Measurements from ENCODE around the gene ENOX1.

ENOX1 gene

GRCh38 chr13:43584751-43585150 is 202.0 kb downstream of the ENOX1 start:
- DNase-seq = no peak

GRCh38 chr13:43583321-43583720 is 203.5 kb downstream of the ENOX1 start:
- DNase-seq = no peak

DNA sequence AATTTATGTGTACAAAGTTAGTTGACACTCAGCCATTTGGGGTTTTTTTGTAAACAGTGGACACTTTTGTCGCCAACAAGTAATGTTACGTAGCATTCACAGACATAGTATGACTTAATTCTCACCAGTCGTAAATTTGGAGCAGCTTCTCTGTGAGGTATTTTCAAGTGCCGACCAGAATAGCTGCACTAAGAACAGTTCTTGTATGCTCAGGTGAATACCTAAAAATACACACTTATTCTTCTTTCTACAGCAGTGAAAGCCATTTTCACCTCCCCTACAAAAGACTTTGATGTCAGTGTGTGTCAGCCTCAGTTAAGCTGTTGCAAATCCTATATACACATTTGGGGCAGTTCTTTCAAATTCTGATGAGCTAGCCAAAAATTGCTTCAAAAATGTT is 206.5 kb downstream of the ENOX1 start:
- no peak for DNase-seq

DNA sequence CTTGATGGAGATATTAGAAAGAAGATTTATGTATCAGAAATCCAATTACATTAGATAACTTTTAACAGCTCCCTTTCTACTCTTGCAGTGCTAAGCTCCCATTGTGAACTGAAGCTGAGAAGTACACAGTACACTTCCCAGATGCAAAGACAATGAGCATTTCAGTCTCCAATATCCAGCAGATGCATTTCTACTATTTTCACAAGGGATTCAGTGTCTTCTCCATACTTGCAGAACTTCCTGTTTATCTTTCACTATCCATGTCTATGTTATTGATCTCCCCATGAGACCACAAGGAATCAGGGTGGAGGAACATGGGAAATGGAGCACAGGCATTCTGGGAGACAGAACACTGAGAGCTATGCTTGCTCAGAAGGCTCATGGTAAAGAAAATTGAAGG is 207.5 kb downstream of the ENOX1 start:
- no peak for DNase-seq

GRCh38 chr13:43574605-43575004 is 212.2 kb downstream of the ENOX1 start:
- no peak for DNase-seq

DNA sequence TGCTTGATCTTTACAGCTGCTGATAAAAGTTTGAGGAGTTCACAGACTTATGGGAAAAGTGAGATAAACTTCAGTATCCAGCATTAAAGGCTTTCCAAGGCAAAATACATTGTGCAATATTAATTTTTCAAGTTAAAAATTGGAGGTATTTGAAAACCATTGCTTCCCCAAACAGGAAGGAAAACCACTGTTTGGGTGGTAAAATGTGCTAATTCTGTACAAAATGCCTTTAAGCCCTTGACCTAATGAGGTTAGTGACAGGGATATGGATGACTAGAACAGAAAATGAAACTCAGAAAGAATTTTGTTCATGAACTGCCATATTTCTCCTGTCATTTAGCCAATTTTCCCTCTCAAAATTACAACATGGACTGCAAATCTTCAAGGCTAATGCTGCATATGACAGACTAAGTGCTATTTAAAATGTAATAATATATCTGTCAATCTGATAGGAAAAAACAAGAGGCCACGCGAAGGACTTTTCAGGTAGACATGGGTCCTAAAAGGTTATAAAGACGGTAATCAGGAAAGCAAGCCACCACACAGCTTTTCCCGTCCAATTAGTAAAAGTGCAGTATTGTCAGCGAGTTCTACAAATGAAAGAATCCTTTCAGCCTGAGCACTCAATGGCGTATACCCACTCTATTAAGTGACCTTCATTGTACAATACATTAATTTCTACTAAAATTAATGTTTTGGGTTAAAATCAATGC is 212.8 kb downstream of the ENOX1 start:
- DNase-seq = no peak

DNA sequence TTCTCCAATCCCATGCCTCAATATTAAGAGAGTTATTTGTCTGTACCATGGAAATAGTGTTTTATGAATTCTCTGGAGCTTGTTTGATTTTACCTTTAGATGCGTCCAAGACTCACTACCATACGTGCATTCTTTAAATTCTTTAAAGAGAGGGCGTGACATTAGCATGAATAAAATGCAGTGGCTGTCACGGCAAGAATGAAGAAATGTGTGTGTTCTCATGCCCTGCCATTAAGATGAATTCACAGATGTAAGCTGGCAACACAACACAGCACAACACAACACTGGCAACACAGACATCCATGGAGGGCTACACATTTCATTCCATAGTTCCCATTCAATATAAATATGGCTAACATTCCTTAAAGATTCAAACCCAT is 213.4 kb downstream of the ENOX1 start:
- no peak for DNase-seq

- no peak for DNase-seq
Observed at GRCh38 chr13:43572656-43573360, 214.0 kb downstream of the ENOX1 start.

DNA sequence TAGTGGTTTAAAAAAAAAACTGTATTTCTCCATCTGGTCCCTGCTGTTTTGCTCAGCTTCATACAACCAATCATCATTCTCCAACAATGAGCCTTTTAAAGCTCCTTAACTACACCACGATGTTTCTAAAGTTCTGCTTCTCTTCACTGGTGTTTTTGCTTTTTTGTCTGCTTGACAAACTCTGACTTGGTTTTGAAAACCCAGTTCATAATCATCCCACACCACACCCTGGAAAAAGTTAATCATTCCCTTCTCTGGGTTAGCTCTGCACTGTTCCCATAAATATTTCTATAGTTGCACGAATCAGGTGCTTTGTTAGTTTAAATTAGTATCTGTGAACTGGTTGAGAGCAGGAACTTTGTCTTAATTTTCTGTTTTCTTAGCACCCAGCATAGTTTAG is 217.1 kb downstream of the ENOX1 start:
- DNase-seq = no peak

DNA sequence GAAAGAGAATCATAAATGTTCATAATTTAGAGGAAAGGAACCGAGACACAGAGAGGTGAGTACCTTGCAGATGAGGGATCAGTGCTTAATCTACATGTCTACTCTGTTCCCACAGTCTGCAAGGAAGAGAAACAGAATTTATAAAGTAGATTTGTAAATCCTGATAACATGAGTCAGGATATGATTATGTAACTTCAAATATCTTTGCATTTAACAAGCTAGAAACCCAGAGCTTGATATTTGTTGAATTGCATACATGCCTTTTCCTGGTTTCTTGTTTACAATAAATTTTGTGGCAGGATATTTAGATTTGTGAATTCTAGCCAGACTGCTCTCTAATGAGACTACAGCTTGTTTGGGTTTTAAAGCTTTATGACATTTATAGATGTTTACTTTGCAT is 219.2 kb downstream of the ENOX1 start:
- DNase-seq = no peak

GRCh38 chr13:43564952-43565351 is 221.8 kb downstream of the ENOX1 start:
- DNase-seq = no peak

DNA sequence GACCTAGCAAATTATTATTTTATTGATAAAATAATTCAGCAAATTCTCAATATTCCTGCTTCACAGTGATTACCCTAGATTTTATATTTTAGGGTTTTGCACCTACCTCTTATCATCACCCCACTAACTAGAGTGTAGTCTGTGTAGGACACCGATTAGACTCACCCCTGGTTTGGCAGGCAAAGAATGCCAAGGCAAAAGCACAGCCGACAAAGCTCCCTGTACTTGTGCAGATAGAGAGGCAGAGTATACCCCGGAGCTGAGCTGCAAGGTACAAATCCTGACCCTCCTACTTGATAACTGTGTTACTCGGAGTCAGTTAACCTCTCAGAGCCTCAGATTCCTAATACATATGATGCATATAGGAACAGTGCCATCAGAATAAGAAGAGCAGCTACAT is 225.7 kb downstream of the ENOX1 start:
- no peak for DNase-seq

GRCh38 chr13:43558939-43559338 is 227.8 kb downstream of the ENOX1 start:
- DNase-seq = no peak

GRCh38 chr13:43558326-43558725 is 228.4 kb downstream of the ENOX1 start:
- DNase-seq = no peak

- DNase-seq = no peak
Observed at GRCh38 chr13:43555667-43556066, 231.1 kb downstream of the ENOX1 start.

GRCh38 chr13:43551897-43552456 is 234.8 kb downstream of the ENOX1 start:
- DNase-seq = no peak

GRCh38 chr13:43546816-43547215 is 240.0 kb downstream of the ENOX1 start:
- DNase-seq = no peak

DNA sequence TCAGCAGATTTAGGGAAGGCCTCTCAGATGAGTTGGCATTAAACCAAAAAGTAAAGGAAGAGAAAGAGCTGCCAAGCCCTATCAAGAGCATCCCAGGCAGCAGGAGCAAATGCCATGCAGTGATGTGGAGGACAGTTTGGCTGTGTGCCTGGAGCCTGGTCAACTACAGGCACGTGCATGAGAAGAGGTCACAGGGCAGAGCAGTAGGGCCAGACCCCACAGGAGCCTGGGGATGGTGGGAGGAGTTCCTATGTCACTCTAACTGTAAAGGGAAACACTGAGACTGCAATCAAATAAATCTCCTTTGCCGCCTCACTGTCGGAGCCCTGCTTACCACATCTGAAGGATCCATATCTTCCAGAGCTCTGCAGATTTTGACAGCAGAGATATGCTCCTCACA is 240.5 kb downstream of the ENOX1 start:
- DNase-seq = no peak

GRCh38 chr13:43545317-43545874 is 241.4 kb downstream of the ENOX1 start:
- DNase-seq = no peak

DNA sequence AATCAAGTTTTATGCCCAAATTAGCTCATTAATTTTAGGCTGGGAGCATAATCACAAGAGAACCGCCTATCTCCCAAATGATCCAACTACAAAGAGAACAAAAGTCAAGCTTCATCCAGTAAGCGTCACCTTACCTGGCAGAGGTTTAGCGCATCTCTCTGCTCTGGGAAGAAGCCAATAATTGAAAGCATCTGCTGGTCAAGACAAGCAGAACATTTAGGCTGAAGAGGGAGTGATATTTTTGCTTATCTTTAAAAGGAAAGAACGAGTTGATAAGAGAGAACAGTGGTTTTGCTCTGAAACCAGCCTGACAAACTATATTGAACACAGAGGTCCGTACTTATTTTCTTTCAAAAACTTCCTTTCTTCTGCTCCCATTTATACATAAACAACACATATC is 242.1 kb downstream of the ENOX1 start:
- no peak for DNase-seq

GRCh38 chr13:43544011-43544410 is 242.8 kb downstream of the ENOX1 start:
- DNase-seq = no peak

DNA sequence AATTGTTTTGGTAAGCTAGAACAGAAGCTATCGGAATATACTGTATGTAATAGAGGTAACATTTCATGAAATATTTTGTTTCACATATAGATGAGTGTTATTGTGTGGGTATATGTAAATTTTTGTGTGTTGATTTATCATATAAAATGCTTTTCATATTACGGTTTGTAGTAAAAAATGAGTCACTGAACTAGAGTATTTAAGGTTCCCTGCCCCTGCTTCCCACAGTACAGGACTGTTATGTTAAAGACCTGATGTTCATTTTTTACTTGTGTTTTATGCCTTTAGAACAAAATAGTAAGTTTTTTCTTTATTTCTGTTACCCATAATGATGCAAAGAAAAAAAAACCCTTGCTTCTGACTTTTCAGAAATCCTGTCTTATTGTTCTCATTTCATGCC is 243.4 kb downstream of the ENOX1 start:
- DNase-seq = no peak

DNA sequence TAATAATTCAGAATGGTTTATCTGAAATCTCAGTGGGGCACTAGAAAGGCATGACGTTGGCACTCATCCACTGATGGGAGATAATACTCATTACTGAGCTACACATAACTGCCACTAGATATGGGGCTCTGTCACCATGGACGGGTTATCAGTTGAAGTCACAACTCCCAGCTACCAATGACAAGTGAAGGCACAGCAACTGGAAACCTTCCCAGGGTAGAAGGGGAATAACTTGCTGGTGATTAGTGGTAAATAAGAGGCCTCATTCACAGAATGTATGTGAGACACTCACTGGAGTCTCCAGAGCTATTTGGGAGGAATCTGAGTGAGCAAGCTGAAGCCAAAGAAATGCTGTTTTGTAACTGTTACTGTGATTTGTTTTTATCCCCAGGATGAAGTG is 249.6 kb downstream of the ENOX1 start:
- DNase-seq = no peak

DNA sequence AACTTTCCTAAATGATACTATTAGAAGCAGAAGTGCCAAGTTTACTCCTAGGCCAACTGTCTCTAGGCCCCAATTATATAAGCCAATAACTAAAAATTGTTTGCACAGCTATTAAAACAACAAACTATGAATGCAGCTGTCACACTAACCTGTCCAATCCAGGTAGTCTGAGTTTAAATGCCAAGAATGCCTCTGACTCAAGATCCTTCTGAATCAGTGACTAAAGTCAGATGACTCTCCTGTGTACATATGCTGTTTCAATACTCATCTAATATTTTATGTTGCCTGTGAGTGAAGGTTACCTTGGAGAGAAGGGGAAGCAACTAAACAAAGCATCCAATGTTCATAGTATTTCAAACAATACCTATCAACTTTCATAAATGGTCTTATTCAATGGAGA is 257.0 kb downstream of the ENOX1 start:
- no peak for DNase-seq
